Esophagus muscularis mucosa (tissue), 4 donors: ENCODE measurements around the gene PDE1C. TPM values are rescaled to one million over a fixed set of nuclear protein-coding genes. Genes with fewer than 3 reads are reported as not detected.
A peak's percentile ranks its signal among the peaks of the same experiment; 100 is the strongest.
"Not testable (repeated sequence)": the region's sequence is repeated elsewhere in the genome, so short reads cannot be mapped to it uniquely, and the experiment has no call there.

ENCODE experiments used
- DNase-seq: peaks from one replicate; pipeline ENCODE4 v3.0.0-alpha.2; 2017; ENCODE audit errors: extremely low spot score
- H3K27ac ChIP-seq, 4 donors: fragments of 200-600 bp; sonication (generic); replicated peaks in 1 of 4; 1 replicate in 3 of 4; 2 replicates in 1 of 4; pipeline ENCODE4 v1.5.1; 2016 to 2019; ENCODE audit warnings: mild to moderate bottlenecking in 1 of 4
- H3K27me3 ChIP-seq, 4 donors: fragments of 200-600 bp; sonication (generic); one replicate each; pipeline versions ENCODE4 v1.5.1 to v1.6.0; 2016 to 2019
- H3K36me3 ChIP-seq, 4 donors: fragments of 200-600 bp; sonication (generic); one replicate each; pipeline ENCODE4 v1.5.1; 2016 to 2019
- H3K4me1 ChIP-seq, 4 donors: fragments of 200-600 bp; sonication (generic); one replicate each; pipeline ENCODE4 v1.5.1; 2016 to 2019
- H3K4me3 ChIP-seq, 4 donors: fragments of 200-600 bp; sonication (generic); 1 replicate in 2 of 4; 2 replicates in 2 of 4; pipeline ENCODE4 v1.5.1; 2016 to 2019; ENCODE audit warnings: mild to moderate bottlenecking in 4 of 4, moderate library complexity in 1 of 4
- H3K9me3 ChIP-seq, 4 donors: fragments of 200-600 bp; sonication (generic); 1 replicate in 3 of 4; 2 replicates in 1 of 4; pipeline ENCODE4 v1.5.1; 2016 to 2019
- CTCF ChIP-seq, 3 experiments: fragments of 200-600 bp in 2 of 3; fragments of 450-650 bp in 1 of 3; sonication (generic) in 2 of 3; IDR thresholded peaks; one replicate each; pipeline ENCODE4 v1.5.1; 2017 to 2019; ENCODE audit warnings: antibody characterized with exemption in 3 of 3, mild to moderate bottlenecking in 2 of 3, moderate library complexity in 1 of 3
- EP300 ChIP-seq: sonication (generic); formaldehyde crosslinking; IDR thresholded peaks from one replicate; pipeline ENCODE4 v1.6.1; 2017; ENCODE audit warnings: antibody characterized with exemption
- POLR2A ChIP-seq: fragments of 450-650 bp; IDR thresholded peaks from one replicate; pipeline ENCODE4 v1.6.1; 2017; ENCODE audit warnings: antibody characterized with exemption, moderate library complexity, mild to moderate bottlenecking, low read depth
- POLR2AphosphoS5 ChIP-seq, 2 donors: sonication (generic); formaldehyde crosslinking; IDR thresholded peaks; one replicate each; pipeline ENCODE4 v1.6.1; 2017; ENCODE audit warnings: antibody characterized with exemption in 2 of 2
- WGBS: methylation state at CpG from one replicate; pipeline ENCODE4 v1.1.5; 2018; 5-methylcytosine and 5-hydroxymethylcytosine counted together
- intact Hi-C: fragments of 100-400 bp; cut with DNase I; formaldehyde crosslinking; loops from one replicate; pipeline ENCODE4 v1.15.1; 2023
- total RNA-seq, 4 donors: library from RNA; depleted of rRNA; stranded (reverse); fragments of >200 nt; gene quantifications; one replicate each; pipeline versions ENCODE4 v1.1.0 to v1.2.1, GENCODE V29; 2016

The PDE1C gene
- total RNA-seq, 4 donors from 2014 or later: 13.3 to 25.5 (median 17.3) TPM

- Histone ChIP-seq H3K27me3 (no peaks in the 10 kb centered on the region), H3K9me3 (no peaks in the 10 kb centered on the region), H3K4me1 (peaks cover 7 to 28% (median 16%) of the 10 kb centered on the region in 4 donors), H3K36me3 (peaks cover 0 to 5% (median 0%) of the 10 kb centered on the region in 4 donors), H3K27ac (peak overlapping the region in 2 of 4 donors; percentile 10 to 32), H3K4me3 (no peak overlapping the region)
- no peak for DNase-seq
- no peak for TF ChIP-seq POLR2AphosphoS5 (IDR thresholded peaks at IDR 0.05)
- TF ChIP-seq EP300: no peak
- no peak for TF ChIP-seq CTCF (IDR thresholded peaks at IDR 0.05)
- no peak for TF ChIP-seq POLR2A
- 81% methylated on average over 2 of the region's 2 CpGs for WGBS
- intact Hi-C loops: no loop called here
Measured at GRCh38 chr7:32020551-32021159, 49.6 kb downstream of the PDE1C start.

DNA sequence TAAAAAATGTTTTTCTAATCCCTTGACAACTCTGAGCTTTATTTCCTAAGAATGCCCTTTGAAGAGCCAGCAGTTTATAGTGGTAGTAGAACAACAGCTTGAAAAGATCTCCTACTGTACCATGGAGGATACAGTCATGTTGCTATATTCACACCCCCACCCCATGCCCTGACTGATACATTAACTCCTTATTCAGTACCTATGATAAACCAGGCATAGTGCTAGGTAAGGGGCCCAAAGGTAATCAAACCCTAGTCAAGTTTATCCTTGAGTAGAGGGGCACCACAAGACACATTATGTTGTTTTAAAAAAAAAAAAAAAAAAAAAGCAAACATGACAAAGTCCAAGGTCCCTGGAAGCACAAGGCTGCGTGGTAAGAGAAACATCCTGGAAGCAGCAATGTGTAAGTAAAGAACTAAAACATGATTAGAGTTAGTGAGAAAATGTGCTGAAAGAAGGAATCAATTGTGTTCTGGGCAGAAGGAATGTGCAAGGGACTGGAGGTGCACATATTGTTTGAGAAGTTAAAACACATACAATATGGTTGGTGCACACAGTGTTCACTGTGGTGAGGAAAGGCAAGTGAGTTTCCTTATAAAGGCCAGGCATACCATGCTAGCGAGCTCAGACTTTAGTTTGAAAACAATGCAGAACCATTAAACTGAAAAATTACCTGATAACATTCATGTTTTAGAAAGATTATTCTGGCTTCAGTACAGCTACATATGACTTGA, 51.2 kb downstream of the PDE1C start:
- no peak overlapping the region for H3K27ac ChIP-seq
- no peaks in the 10 kb centered on the region for H3K27me3 ChIP-seq
- TF ChIP-seq EP300: no peak
- TF ChIP-seq POLR2AphosphoS5 (IDR thresholded peaks at IDR 0.05): no peak
- no peak for TF ChIP-seq CTCF (IDR thresholded peaks at IDR 0.05)
- no peak for TF ChIP-seq POLR2A
- no peak overlapping the region for H3K4me3 ChIP-seq
- H3K36me3 ChIP-seq: peaks cover 0 to 5% (median 0%) of the 10 kb centered on the region in 4 donors
- H3K9me3 ChIP-seq: no peaks in the 10 kb centered on the region
- WGBS: 90% methylated on average over 2 of the region's 2 CpGs
- H3K4me1 ChIP-seq: peaks cover 7 to 28% (median 16%) of the 10 kb centered on the region in 4 donors
- no peak for DNase-seq
- intact Hi-C loops: no loop called here

GRCh38 chr7:32015133-32015532, 55.1 kb downstream of the PDE1C start:
- Histone ChIP-seq H3K27ac (no peak overlapping the region), H3K4me3 (no peak overlapping the region), H3K36me3 (peaks cover 0 to 5% (median 0%) of the 10 kb centered on the region in 4 donors), H3K9me3 (peaks cover 0 to 2% (median 0%) of the 10 kb centered on the region in 4 donors), H3K4me1 (peaks cover 0 to 3% (median 2%) of the 10 kb centered on the region in 4 donors), H3K27me3 (no peaks in the 10 kb centered on the region)
- TF ChIP-seq POLR2AphosphoS5 (IDR thresholded peaks at IDR 0.05) (no peak), POLR2A (no peak), EP300 (no peak), CTCF (IDR thresholded peaks at IDR 0.05) (no peak)
- intact Hi-C loops: no loop called here
- WGBS: 87% methylated on average over 2 of the region's 2 CpGs
- no peak for DNase-seq

GRCh38 chr7:32013471-32013870, 56.7 kb downstream of the PDE1C start:
- H3K4me3 ChIP-seq, intact Hi-C loops, H3K27me3 ChIP-seq, H3K27ac ChIP-seq, DNase-seq, H3K36me3 ChIP-seq, H3K9me3 ChIP-seq, H3K4me1 ChIP-seq: not testable (repeated sequence)
- 38% methylated on average over 2 of the region's 2 CpGs for WGBS

- intact Hi-C loops: no loop called here
- no peak overlapping the region for H3K4me3 ChIP-seq
- TF ChIP-seq CTCF (IDR thresholded peaks at IDR 0.05): no peak
- TF ChIP-seq POLR2AphosphoS5 (IDR thresholded peaks at IDR 0.05): no peak
- no peak for DNase-seq
- H3K27me3 ChIP-seq: no peaks in the 10 kb centered on the region
- WGBS: 88% methylated on average over 2 of the region's 2 CpGs
- H3K27ac ChIP-seq: no peak overlapping the region
- peaks cover 0 to 12% (median 7%) of the 10 kb centered on the region in 4 donors for H3K9me3 ChIP-seq
- H3K36me3 ChIP-seq: no peaks in the 10 kb centered on the region
- no peaks in the 10 kb centered on the region for H3K4me1 ChIP-seq
Measured at GRCh38 chr7:32005577-32005976, 64.6 kb downstream of the PDE1C start.
